GM13976 (cell line): ENCODE measurements around the gene TANK.
"Not testable (repeated sequence)": the region's sequence is repeated elsewhere in the genome, so short reads cannot be mapped to it uniquely, and the experiment has no call there.

Source experiments
- DNase-seq: peaks from one replicate; pipeline ENCODE4 v3.0.0; 2012; ENCODE audit warnings: low spot score
- CTCF ChIP-seq: IDR thresholded peaks from 2 replicates; pipeline ENCODE4 v1.5.1; 2012; ENCODE audit warnings: borderline replicate concordance, mild to moderate bottlenecking; ENCODE audit not compliant: insufficient read depth; ENCODE audit errors: extremely low read depth, missing control alignments, control extremely low read depth
- in situ Hi-C: fragments of 300-500 bp; cut with MboI; formaldehyde crosslinking; loops from one replicate; pipeline ENCODE4 v1.12.0; 2022; ENCODE audit warnings: low sequenced_read_pairs, mixed read lengths, inconsistent platforms; ENCODE audit not compliant: unreplicated experiment

Gene TANK

GRCh38 chr2:161170958-161171932 lies 11.0 kb downstream of the TANK start:
- no peak for DNase-seq
- TF ChIP-seq CTCF: no peak
- in situ Hi-C loops: no loop called here

DNA sequence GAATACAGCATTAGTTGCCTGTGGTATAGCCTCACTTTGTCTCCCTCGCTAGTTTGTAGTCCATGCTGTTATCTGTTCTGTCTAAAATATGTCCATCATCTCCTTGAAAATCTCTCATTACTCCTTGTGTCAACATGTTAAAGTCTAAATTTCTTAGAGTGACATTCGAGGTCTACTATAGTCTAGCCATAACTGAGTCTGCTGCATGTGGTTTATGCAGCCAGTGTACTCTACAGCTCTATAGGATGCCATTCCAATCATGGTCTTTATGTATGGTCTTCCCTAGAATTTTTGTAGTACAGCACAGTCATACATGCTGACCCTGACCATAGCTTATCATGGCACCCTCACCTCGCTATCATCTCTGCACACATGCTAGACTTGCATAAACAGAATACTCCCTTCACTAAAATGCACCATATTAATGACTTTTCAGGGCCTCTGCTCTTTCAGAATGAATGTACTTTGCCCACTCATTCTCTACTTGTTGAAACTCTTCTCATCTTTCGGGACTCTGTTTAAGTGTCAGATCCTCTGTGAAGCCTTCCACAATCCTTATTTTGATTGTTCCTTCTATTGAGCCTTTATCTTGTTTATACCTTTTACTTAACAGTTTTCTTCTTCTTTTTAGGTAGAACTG lies 12.8 kb downstream of the TANK start:
- in situ Hi-C loops: no loop called here
- TF ChIP-seq CTCF: no peak
- DNase-seq: no peak

DNA sequence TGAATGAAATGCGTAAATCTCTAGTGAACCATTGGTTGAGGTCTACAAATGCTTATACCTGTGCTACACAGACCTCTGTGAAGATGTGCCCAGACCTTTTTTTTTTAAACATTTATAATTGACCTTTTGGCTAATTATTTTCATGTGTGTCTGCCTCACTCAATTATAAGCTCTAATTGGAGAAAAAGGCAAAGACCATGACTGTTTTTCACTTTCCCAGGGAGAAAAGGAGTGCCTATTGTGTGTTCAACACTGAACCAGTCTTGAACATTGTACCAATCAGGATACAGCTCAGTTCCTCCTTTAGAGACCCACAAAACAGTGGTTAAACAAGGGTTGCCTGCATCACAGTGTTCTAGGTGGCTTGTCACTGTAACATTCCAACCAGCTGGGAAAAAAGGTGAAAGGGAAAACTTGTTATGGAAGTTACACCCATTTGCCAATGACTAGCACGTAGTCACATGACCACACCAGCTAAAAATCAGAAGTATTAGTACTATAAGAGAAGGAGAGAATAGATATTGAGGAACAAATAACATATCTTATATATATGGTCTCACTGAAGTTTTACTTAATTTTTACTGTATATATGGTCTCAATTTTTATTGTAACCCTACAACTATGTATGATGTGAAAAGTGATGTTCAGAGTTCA lies 13.4 kb downstream of the TANK start:
- in situ Hi-C loops: no loop called here
- no peak for DNase-seq
- TF ChIP-seq CTCF: no peak

DNA sequence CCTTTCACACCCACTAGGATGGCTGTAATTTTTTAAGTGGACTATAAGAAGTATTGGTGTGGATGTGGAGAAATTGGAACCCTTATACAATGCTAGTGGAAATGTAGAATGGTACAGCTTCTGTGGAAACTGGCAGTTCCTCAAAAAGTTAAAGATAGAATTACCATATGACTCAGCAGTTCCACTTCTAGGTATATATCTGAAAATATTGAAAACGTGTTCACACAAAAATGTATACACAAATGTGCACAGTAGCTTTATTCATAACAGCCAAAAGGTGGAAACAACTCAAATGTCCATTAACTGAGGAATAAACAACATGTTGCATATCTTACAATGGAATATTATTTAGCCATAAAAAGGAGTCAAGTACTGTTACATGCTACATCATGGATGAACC lies 17.7 kb downstream of the TANK start:
- DNase-seq: no peak
- in situ Hi-C loops: no loop called here
- TF ChIP-seq CTCF: no peak

- no peak for DNase-seq
- in situ Hi-C loops: no loop called here
- TF ChIP-seq CTCF: no peak
These were observed 18.5 kb downstream of the TANK start for GRCh38 chr2:161178756-161179155.

DNA sequence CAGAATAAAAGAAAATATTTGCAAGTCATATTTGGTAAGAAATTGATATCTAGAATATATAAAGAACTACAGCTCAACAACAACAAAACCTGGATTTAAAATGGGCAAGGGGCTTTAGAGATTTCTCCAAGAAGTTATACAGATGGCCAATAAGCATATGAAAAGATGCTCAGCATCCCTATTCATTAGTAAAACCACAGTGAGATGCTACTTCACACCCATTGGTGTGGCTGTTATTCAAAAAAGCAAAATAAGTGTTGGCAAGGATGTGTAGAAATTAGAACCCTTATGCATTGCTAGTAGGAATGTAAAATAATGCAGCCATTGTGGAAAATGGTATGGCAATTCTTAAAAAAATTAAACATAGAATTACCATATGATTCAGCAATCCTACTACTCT lies 29.8 kb downstream of the TANK start:
- in situ Hi-C loops: no loop called here
- no peak for DNase-seq
- TF ChIP-seq CTCF: no peak

GRCh38 chr2:161195602-161196001 lies 35.4 kb downstream of the TANK start:
- in situ Hi-C loops, DNase-seq: not testable (repeated sequence)
